PC-9 (cell line): ENCODE results near the gene MED4.

Experiments
- CTCF ChIP-seq: fragments of 200-600 bp; sonication (generic); conservative IDR thresholded peaks from 2 replicates; pipeline ENCODE4 v1.6.1; 2017; ENCODE audit warnings: mixed run types, antibody characterized with exemption, mild to moderate bottlenecking, moderate library complexity
- EZH2 ChIP-seq: fragments of 200-600 bp; sonication (generic); IDR thresholded peaks from 2 replicates; pipeline ENCODE4 v1.8.0; 2017; ENCODE audit warnings: antibody characterized with exemption, low read depth

GRCh38 chr13:48123812-48124211, 28.9 kb upstream of the MED4 start:
- TF ChIP-seq CTCF (no peak), EZH2 (no peak)
